ENCODE results near the gene ARHGAP15.
A peak's percentile ranks its signal among the peaks of the same experiment; 100 is the strongest.

ARHGAP15 gene

GRCh38 chr2:143685421-143686078, 556.3 kb downstream of the ARHGAP15 start:
- Histone ChIP-seq H3K27ac (no peak overlapping the region), H3K4me3 (no peak overlapping the region)
- no peak for DNase-seq (ENCODE audit: low spot score)
- TF ChIP-seq, protein P1, sequence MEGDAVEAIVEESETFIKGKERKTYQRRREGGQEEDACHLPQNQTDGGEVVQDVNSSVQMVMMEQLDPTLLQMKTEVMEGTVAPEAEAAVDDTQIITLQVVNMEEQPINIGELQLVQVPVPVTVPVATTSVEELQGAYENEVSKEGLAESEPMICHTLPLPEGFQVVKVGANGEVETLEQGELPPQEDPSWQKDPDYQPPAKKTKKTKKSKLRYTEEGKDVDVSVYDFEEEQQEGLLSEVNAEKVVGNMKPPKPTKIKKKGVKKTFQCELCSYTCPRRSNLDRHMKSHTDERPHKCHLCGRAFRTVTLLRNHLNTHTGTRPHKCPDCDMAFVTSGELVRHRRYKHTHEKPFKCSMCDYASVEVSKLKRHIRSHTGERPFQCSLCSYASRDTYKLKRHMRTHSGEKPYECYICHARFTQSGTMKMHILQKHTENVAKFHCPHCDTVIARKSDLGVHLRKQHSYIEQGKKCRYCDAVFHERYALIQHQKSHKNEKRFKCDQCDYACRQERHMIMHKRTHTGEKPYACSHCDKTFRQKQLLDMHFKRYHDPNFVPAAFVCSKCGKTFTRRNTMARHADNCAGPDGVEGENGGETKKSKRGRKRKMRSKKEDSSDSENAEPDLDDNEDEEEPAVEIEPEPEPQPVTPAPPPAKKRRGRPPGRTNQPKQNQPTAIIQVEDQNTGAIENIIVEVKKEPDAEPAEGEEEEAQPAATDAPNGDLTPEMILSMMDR (IDR thresholded peaks at IDR 0.05) = no peak

- no peak for DNase-seq (ENCODE audit: low spot score)
- no peak overlapping the region for H3K4me3 ChIP-seq
- TF ChIP-seq, protein P1 (IDR thresholded peaks at IDR 0.05) = peak; percentile 19
- H3K27ac ChIP-seq = no peak overlapping the region
Observed at GRCh38 chr2:143686585-143687164, 557.5 kb downstream of the ARHGAP15 start.

- Histone ChIP-seq H3K4me3 (no peak overlapping the region), H3K27ac (no peak overlapping the region)
- TF ChIP-seq, protein P1 (IDR thresholded peaks at IDR 0.05) = no peak
- no peak for DNase-seq (ENCODE audit: low spot score)
Observed at GRCh38 chr2:143688248-143688647, 559.0 kb downstream of the ARHGAP15 start.

DNA sequence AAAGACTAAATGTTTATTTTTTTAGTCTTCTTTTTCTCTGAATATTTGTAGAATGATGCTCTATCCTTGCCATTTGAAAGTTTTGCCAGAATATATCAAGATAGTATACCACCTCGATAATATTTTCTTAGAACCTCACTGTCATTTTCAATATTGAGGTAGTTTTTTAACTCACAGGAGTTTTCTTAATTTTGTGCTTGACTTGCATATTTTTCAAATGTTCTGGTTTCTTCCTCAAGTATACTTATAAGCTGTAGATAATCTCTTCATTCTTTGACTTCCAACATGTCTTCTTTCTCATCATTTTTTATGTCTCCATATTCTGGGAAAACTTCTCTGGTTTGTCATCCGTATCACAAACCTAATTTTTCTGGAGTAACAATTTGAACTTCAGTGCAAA, 559.6 kb downstream of the ARHGAP15 start:
- H3K4me3 ChIP-seq = no peak overlapping the region
- no peak overlapping the region for H3K27ac ChIP-seq
- TF ChIP-seq, protein P1 (IDR thresholded peaks at IDR 0.05) = no peak
- no peak for DNase-seq (ENCODE audit: low spot score)

- no peak for DNase-seq (ENCODE audit: low spot score)
- H3K4me3 ChIP-seq = no peak overlapping the region
- TF ChIP-seq, protein P1 (IDR thresholded peaks at IDR 0.05) = no peak
- H3K27ac ChIP-seq = no peak overlapping the region
Observed at GRCh38 chr2:143689541-143689940, 560.3 kb downstream of the ARHGAP15 start.

DNA sequence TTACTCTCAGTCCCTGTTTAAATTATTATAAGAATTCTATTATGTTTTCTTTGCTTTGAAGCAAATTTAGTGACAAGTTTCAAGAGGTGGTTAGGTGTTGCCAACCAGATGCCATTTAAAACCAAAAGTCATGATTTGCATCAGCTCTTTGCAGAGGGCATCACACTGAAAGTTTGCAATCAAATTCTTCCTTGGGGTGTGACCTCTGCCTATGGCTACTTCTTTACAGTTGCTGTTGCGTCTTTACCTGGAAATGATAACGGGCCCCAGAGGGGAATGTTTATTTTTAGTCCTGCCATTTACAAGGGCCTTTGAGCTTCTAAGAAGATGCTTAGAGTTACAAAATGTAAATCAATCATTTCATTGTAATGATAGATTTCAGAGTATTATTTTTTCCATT, 561.0 kb downstream of the ARHGAP15 start:
- DNase-seq (ENCODE audit: low spot score) = no peak

More for the DNA sequence above, 561.0 kb downstream of the ARHGAP15 start:
- TF ChIP-seq, protein P1 (IDR thresholded peaks at IDR 0.05) = no peak
- no peak overlapping the region for H3K27ac ChIP-seq
- no peak overlapping the region for H3K4me3 ChIP-seq

All from coronary artery (tissue), 2 donors.